Measurements from ENCODE around the gene SEMA3E.
"Not testable (repeated sequence)": the region's sequence is repeated elsewhere in the genome, so short reads cannot be mapped to it uniquely, and the experiment has no call there.

Gene SEMA3E

GRCh38 chr7:83648464-83649241 lies at the start of gene SEMA3E:
Gene SEMA3E (minus strand): TSS chr7:83649139.
- DNase-seq: no peak

GRCh38 chr7:83697804-83698530 lies 49.0 kb upstream of the SEMA3E start:
- no peak for DNase-seq

GRCh38 chr7:83696101-83696500 lies 47.2 kb upstream of the SEMA3E start:
- no peak for DNase-seq

- no peak for DNase-seq
Measured at GRCh38 chr7:83695128-83695960, 46.4 kb upstream of the SEMA3E start.

GRCh38 chr7:83693256-83693655 lies 44.3 kb upstream of the SEMA3E start:
- no peak for DNase-seq

GRCh38 chr7:83691095-83691494 lies 42.2 kb upstream of the SEMA3E start:
- no peak for DNase-seq

GRCh38 chr7:83689855-83690254 lies 40.9 kb upstream of the SEMA3E start:
- no peak for DNase-seq

- no peak for DNase-seq
Measured at GRCh38 chr7:83686416-83686815, 37.5 kb upstream of the SEMA3E start.

- no peak for DNase-seq
Measured at GRCh38 chr7:83684928-83685327, 36.0 kb upstream of the SEMA3E start.

- no peak for DNase-seq
Measured at GRCh38 chr7:83681200-83681778, 32.4 kb upstream of the SEMA3E start.

- no peak for DNase-seq
Measured at GRCh38 chr7:83677180-83677866, 28.4 kb upstream of the SEMA3E start.

GRCh38 chr7:83673291-83673690 lies 24.4 kb upstream of the SEMA3E start:
- DNase-seq: not testable (repeated sequence)

GRCh38 chr7:83672157-83672556 lies 23.2 kb upstream of the SEMA3E start:
- DNase-seq: no peak

GRCh38 chr7:83663131-83663530 lies 14.2 kb upstream of the SEMA3E start:
- DNase-seq: no peak

- DNase-seq: no peak
Measured at GRCh38 chr7:83658126-83658525, 9.2 kb upstream of the SEMA3E start.

- DNase-seq: no peak
Measured at GRCh38 chr7:83655951-83656556, 7.1 kb upstream of the SEMA3E start.

- DNase-seq: no peak
Measured at GRCh38 chr7:83652481-83652880, 3.5 kb upstream of the SEMA3E start.

- DNase-seq: no peak
Measured at GRCh38 chr7:83649701-83650100, 762 bp upstream of the SEMA3E start.

- no peak for DNase-seq
Measured at GRCh38 chr7:83646027-83646426, 2.9 kb downstream of the SEMA3E start.

- no peak for DNase-seq
Measured at GRCh38 chr7:83643739-83644138, 5.2 kb downstream of the SEMA3E start.

GRCh38 chr7:83643012-83643411 lies 5.9 kb downstream of the SEMA3E start:
- DNase-seq: no peak

Measured in activated CD4-positive, alpha-beta T cell treated with anti-CD3 and anti-CD28 coated beads, Interleukin-2, amount 50 U/mL, for 48 hours (primary cell).